CD14-positive monocyte (primary cell): Measurements from ENCODE around the gene NUP214. TPM values are rescaled to one million over a fixed set of nuclear protein-coding genes. Genes with fewer than 3 reads are reported as not detected.

Experiments
- DNase-seq, 3 donors: peaks; one replicate each; pipeline ENCODE4 v3.0.0-alpha.2; 2011 to 2022
- H2AFZ ChIP-seq: 2 replicates; pipeline ENCODE4 v1.6.0; 2012; ENCODE audit warnings: mild to moderate bottlenecking, low read depth, low read length, inconsistent platforms; ENCODE audit not compliant: insufficient read depth, poor library complexity, severe bottlenecking
- H3K27ac ChIP-seq, 2 donors: 1 replicate in 1 of 2; 2 replicates in 1 of 2; pipeline ENCODE4 v1.5.1; 2012 to 2013; ENCODE audit warnings: low read length in 2 of 2, control low read depth in 1 of 2, inconsistent platforms in 1 of 2, low read depth in 1 of 2, mild to moderate bottlenecking in 1 of 2
- H3K27me3 ChIP-seq, 2 donors: one replicate each; pipeline versions ENCODE4 v1.6.0 to v1.6.1; 2011 to 2013; ENCODE audit warnings: low read length in 2 of 2; ENCODE audit not compliant: control insufficient read depth in 2 of 2, insufficient read depth in 2 of 2
- H3K36me3 ChIP-seq, 2 donors: replicated peaks in 1 of 2; 1 replicate in 1 of 2; 2 replicates in 1 of 2; pipeline versions ENCODE4 v1.5.1 to v1.6.1; 2012 to 2013; ENCODE audit warnings: low read length in 2 of 2, control low read depth in 1 of 2, inconsistent platforms in 1 of 2, mild to moderate bottlenecking in 1 of 2; ENCODE audit not compliant: insufficient read depth in 2 of 2, control insufficient read depth in 1 of 2
- H3K4me1 ChIP-seq, 2 donors: 1 replicate in 1 of 2; 2 replicates in 1 of 2; pipeline versions ENCODE4 v1.5.1 to v1.6.1; 2012 to 2013; ENCODE audit warnings: low read length in 2 of 2, control low read depth in 1 of 2, inconsistent platforms in 1 of 2, mild to moderate bottlenecking in 1 of 2, moderate library complexity in 1 of 2; ENCODE audit not compliant: insufficient read depth in 2 of 2, control insufficient read depth in 1 of 2
- H3K4me2 ChIP-seq: replicated peaks from 2 replicates; pipeline ENCODE3; 2012; ENCODE audit warnings: low read length, moderate library complexity, mild to moderate bottlenecking; ENCODE audit not compliant: poor library complexity, severe bottlenecking; ENCODE audit errors: extremely low read depth
- H3K4me3 ChIP-seq, 3 experiments: fragments of 200-600 bp in 1 of 3; sonication (generic) in 1 of 3; replicated peaks in 1 of 3; 1 replicate in 2 of 3; 2 replicates in 1 of 3; pipeline ENCODE4 v1.5.1; 2011 to 2013; ENCODE audit warnings: low read length in 3 of 3, mild to moderate bottlenecking in 3 of 3, control low read depth in 2 of 3, low read depth in 2 of 3, inconsistent platforms in 1 of 3, moderate library complexity in 1 of 3
- H3K79me2 ChIP-seq: 2 replicates; pipeline ENCODE4 v1.6.0; 2012; ENCODE audit warnings: mild to moderate bottlenecking, control low read depth, inconsistent platforms, low read length, moderate library complexity; ENCODE audit not compliant: insufficient read depth
- H3K9ac ChIP-seq: 2 replicates; pipeline ENCODE4 v1.6.0; 2017; ENCODE audit warnings: low read length, mild to moderate bottlenecking; ENCODE audit not compliant: insufficient read depth, poor library complexity, severe bottlenecking
- H3K9me3 ChIP-seq, 2 donors: replicated peaks in 1 of 2; 1 replicate in 1 of 2; 2 replicates in 1 of 2; pipeline versions ENCODE4 v1.5.1 to v1.6.1; 2012 to 2013; ENCODE audit warnings: low read length in 2 of 2, control low read depth in 1 of 2; ENCODE audit not compliant: control insufficient read depth in 1 of 2, insufficient read depth in 1 of 2
- H4K20me1 ChIP-seq: 2 replicates; pipeline ENCODE4 v1.6.0; 2012; ENCODE audit warnings: mild to moderate bottlenecking, low read length, control low read depth, moderate library complexity; ENCODE audit not compliant: insufficient read depth
- H3K27ac Mint-ChIP-seq, 7 donors: one replicate each; pipeline ENCODE4 v1.8.0; 2020; ENCODE audit warnings: mild to moderate bottlenecking in 7 of 7, mixed read lengths in 7 of 7, moderate library complexity in 6 of 7, inconsistent platforms in 2 of 7
- H3K27me3 Mint-ChIP-seq, 3 donors: one replicate each; pipeline ENCODE4 v1.8.0; 2021 to 2022; ENCODE audit warnings: low read depth in 3 of 3, mild to moderate bottlenecking in 3 of 3, mixed read lengths in 3 of 3, moderate library complexity in 3 of 3, inconsistent platforms in 1 of 3
- H3K36me3 Mint-ChIP-seq, 2 donors: one replicate each; pipeline ENCODE4 v1.8.0; 2020; ENCODE audit warnings: mixed read lengths in 2 of 2, inconsistent platforms in 1 of 2, mild to moderate bottlenecking in 1 of 2
- H3K4me1 Mint-ChIP-seq: one replicate; pipeline ENCODE4 v1.8.0; 2020; ENCODE audit warnings: mild to moderate bottlenecking, mixed read lengths
- H3K4me3 Mint-ChIP-seq, 2 donors: one replicate each; pipeline ENCODE4 v1.8.0; 2020; ENCODE audit warnings: mild to moderate bottlenecking in 2 of 2, mixed read lengths in 2 of 2, moderate library complexity in 1 of 2
- H3K9me3 Mint-ChIP-seq, 7 donors: one replicate each; pipeline ENCODE4 v1.8.0; 2020 to 2022; ENCODE audit warnings: mixed read lengths in 7 of 7, mild to moderate bottlenecking in 6 of 7, moderate library complexity in 6 of 7, inconsistent platforms in 2 of 7
- WGBS: methylation state at CpG from one replicate; pipeline ENCODE4 v1.1.5; 2013; ENCODE audit warnings: missing lambda C conversion rate; ENCODE audit not compliant: insufficient coverage; 5-methylcytosine and 5-hydroxymethylcytosine counted together
- intact Hi-C, 2 donors: fragments of 100-400 bp; cut with micrococcal nuclease; formaldehyde crosslinking; loops; one replicate each; pipeline versions ENCODE4 v1.15.0 to v1.15.1; 2023
- polyA plus RNA-seq, 3 donors: library from polyadenylated mRNA; depleted of rRNA in 1 of 3; unstranded in 2 of 3; stranded (reverse) in 1 of 3; fragments of 300-500 nt in 2 of 3; fragments of >200 nt in 1 of 3; fragmentation: Illumina TruSeq in 2 of 3; gene quantifications; 1 replicate in 2 of 3; 2 replicates in 1 of 3; pipeline ENCODE4 v1.2.3, GENCODE V29; 2012 to 2021
- TF ChIP-seq, protein P1 (sequence below): fragments of 200-600 bp; IDR thresholded peaks from one replicate; pipeline ENCODE4 v1.8.0; 2022; ENCODE audit warnings: antibody characterized with exemption, mild to moderate bottlenecking

Gene NUP214
- polyA plus RNA-seq, 3 donors, result 94.9 to 329 (median 214) TPM

DNA sequence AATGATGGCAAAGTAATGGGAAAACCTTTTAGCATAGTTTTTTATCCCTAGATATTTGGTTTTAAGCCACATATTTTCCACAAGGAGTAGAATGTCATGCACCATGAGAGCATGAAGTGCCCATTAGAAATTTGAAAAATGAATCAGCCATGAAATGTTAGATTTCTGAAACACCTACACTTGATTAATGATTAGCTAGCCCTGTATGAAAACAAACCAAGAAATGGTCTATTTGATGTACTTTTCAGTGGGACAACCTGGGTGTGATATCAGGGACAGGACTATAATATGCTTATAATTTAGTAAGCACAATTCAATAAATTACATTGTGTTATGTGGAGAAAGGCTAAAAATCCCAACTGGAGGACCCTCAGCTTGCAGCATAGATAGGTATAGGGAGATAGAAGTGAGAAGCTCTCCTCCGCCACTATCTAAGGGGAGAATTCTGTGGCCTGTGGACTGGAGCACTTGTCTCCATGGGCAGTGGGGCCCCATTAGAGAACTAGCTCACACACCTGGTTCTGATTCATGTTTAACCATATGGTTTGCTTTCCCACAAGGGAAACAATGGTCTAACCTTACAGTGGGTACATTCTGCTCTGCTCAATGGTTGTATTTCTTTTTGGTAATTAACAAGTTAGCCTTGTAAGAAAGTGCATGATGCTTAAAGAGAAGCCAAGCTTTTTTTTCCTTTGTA is 35.2 kb downstream of the NUP214 start:
- Histone ChIP-seq H3K4me3 (no peak overlapping the region), H4K20me1 (no peaks in the 10 kb centered on the region), H3K4me2 (no peak overlapping the region), H3K79me2 (no peaks in the 10 kb centered on the region), H2AFZ (no peak overlapping the region), H3K36me3 (peaks cover 81 to 98% of the 10 kb centered on the region in 2 donors), H3K27me3 (no peaks in the 10 kb centered on the region), H3K27ac (no peak overlapping the region), H3K4me1 (no peaks in the 10 kb centered on the region), H3K9ac (no peak overlapping the region), H3K9me3 (no peaks in the 10 kb centered on the region)
- WGBS, result no CpG with 5 or more reads among the region's 1 CpG
- no peaks in the 10 kb centered on the region for H3K4me1 Mint-ChIP-seq
- intact Hi-C loops, result no loop called here
- H3K9me3 Mint-ChIP-seq, result no peaks in the 10 kb centered on the region
- TF ChIP-seq, protein P1, sequence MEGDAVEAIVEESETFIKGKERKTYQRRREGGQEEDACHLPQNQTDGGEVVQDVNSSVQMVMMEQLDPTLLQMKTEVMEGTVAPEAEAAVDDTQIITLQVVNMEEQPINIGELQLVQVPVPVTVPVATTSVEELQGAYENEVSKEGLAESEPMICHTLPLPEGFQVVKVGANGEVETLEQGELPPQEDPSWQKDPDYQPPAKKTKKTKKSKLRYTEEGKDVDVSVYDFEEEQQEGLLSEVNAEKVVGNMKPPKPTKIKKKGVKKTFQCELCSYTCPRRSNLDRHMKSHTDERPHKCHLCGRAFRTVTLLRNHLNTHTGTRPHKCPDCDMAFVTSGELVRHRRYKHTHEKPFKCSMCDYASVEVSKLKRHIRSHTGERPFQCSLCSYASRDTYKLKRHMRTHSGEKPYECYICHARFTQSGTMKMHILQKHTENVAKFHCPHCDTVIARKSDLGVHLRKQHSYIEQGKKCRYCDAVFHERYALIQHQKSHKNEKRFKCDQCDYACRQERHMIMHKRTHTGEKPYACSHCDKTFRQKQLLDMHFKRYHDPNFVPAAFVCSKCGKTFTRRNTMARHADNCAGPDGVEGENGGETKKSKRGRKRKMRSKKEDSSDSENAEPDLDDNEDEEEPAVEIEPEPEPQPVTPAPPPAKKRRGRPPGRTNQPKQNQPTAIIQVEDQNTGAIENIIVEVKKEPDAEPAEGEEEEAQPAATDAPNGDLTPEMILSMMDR, result no peak
- H3K4me3 Mint-ChIP-seq, result no peak overlapping the region
- peaks cover 76 to 92% of the 10 kb centered on the region in 2 donors for H3K36me3 Mint-ChIP-seq
- no peak for DNase-seq
- no peaks in the 10 kb centered on the region for H3K27me3 Mint-ChIP-seq
- no peak overlapping the region for H3K27ac Mint-ChIP-seq

DNA sequence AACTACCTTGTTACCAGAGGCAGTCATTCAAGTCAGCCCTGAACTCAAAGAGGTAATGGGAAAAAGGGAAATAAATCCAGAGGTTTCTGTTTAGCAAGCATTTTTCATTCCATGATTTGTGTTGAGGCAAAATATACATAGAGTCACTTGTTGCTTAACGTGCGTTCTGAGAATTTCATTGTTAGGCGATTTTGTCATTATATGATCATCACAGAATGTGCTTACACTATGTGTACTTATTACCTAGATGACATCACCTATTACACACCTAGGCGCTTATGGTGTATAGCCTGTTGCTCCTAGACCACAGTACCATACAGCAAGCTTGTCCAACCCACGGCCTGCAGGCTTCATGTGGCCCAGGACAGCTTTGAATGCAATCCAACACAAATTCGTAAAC is 36.2 kb downstream of the NUP214 start:
- no peak for DNase-seq
- Histone ChIP-seq H4K20me1 (no peaks in the 10 kb centered on the region), H3K4me3 (no peak overlapping the region), H3K79me2 (no peaks in the 10 kb centered on the region), H3K27ac (no peak overlapping the region), H3K9ac (no peak overlapping the region), H3K9me3 (no peaks in the 10 kb centered on the region), H3K36me3 (peaks cover 78 to 98% of the 10 kb centered on the region in 2 donors), H3K27me3 (no peaks in the 10 kb centered on the region), H3K4me1 (no peaks in the 10 kb centered on the region), H2AFZ (no peak overlapping the region), H3K4me2 (no peak overlapping the region)
- H3K9me3 Mint-ChIP-seq, result no peaks in the 10 kb centered on the region
- TF ChIP-seq, protein P1, result no peak
- no peaks in the 10 kb centered on the region for H3K27me3 Mint-ChIP-seq
- WGBS, result 100% methylated on average over 1 of the region's 6 CpGs
- intact Hi-C loops, result no loop called here
- no peaks in the 10 kb centered on the region for H3K4me1 Mint-ChIP-seq
- no peak overlapping the region for H3K4me3 Mint-ChIP-seq
- peak overlapping the region in 1 of 7 donors; percentile 41 for H3K27ac Mint-ChIP-seq
- peaks cover 76 to 90% of the 10 kb centered on the region in 2 donors for H3K36me3 Mint-ChIP-seq
